CD4-positive, alpha-beta T cell (primary cell): ENCODE measurements around the gene GRIK5. TPM values are rescaled to one million over a fixed set of nuclear protein-coding genes. Genes with fewer than 3 reads are reported as not detected.

ENCODE experiments used
- ATAC-seq: fragments of 200-7000 bp; cut with Tn5 transposase; one replicate; pipeline ENCODE4 v1.10.0; 2022; ENCODE audit warnings: mild to moderate bottlenecking; ENCODE audit not compliant: poor library complexity
- CTCF ChIA-PET: fragments of 350-600 bp; sonication (Branson Sonifier 250); formaldehyde crosslinking; loops from one replicate; lab custom pipeline; 2021; ENCODE audit warnings: antibody characterized with exemption, inconsistent platforms; lab: Charles Lee
- POLR2A ChIA-PET: fragments of 350-600 bp; sonication (Branson Sonifier 250); formaldehyde crosslinking; loops from one replicate; lab custom pipeline; 2021; ENCODE audit warnings: antibody characterized with exemption, inconsistent platforms; lab: Charles Lee
- DNase-seq, 14 experiments: peaks; one replicate each; pipeline ENCODE4 v3.0.0-alpha.2; 2013 to 2020; ENCODE audit warnings: mixed read lengths in 2 of 14
- H3K27ac ChIP-seq, 2 donors: one replicate each; pipeline versions ENCODE4 v1.5.1 to v1.7.0; 2013; ENCODE audit warnings: low read length in 2 of 2, low read depth in 1 of 2, mild to moderate bottlenecking in 1 of 2
- H3K27me3 ChIP-seq, 2 experiments: 1 replicate in 1 of 2; 2 replicates in 1 of 2; pipeline versions ENCODE4 v1.6.1 to v1.7.0; 2013; ENCODE audit warnings: low read length in 2 of 2, control low read depth in 1 of 2, mild to moderate bottlenecking in 1 of 2, moderate library complexity in 1 of 2; ENCODE audit not compliant: insufficient read depth in 2 of 2, control insufficient read depth in 1 of 2
- H3K36me3 ChIP-seq: one replicate; pipeline ENCODE4 v1.6.1; 2013; ENCODE audit warnings: low read length, control low read depth; ENCODE audit not compliant: insufficient read depth
- H3K4me1 ChIP-seq: one replicate; pipeline ENCODE4 v1.6.1; 2013; ENCODE audit warnings: low read length, control low read depth; ENCODE audit not compliant: insufficient read depth
- H3K4me3 ChIP-seq: one replicate; pipeline ENCODE4 v1.5.1; 2013; ENCODE audit warnings: mild to moderate bottlenecking, low read length, moderate library complexity
- H3K9me3 ChIP-seq, 2 experiments: 1 replicate in 1 of 2; 2 replicates in 1 of 2; pipeline versions ENCODE4 v1.6.1 to v1.7.0; 2013; ENCODE audit warnings: low read length in 2 of 2, mild to moderate bottlenecking in 2 of 2, control low read depth in 1 of 2, moderate library complexity in 1 of 2; ENCODE audit not compliant: control insufficient read depth in 1 of 2, insufficient read depth in 1 of 2
- H3K27ac Mint-ChIP-seq: one replicate; pipeline ENCODE4 v1.8.0; 2020; ENCODE audit warnings: mixed read lengths
- H3K27me3 Mint-ChIP-seq: one replicate; pipeline ENCODE4 v1.8.0; 2021; ENCODE audit warnings: mixed read lengths
- H3K36me3 Mint-ChIP-seq: one replicate; pipeline ENCODE4 v1.8.0; 2021; ENCODE audit warnings: low read depth, mixed read lengths
- H3K4me1 Mint-ChIP-seq: one replicate; pipeline ENCODE4 v1.8.0; 2021; ENCODE audit warnings: low read depth, mixed read lengths
- H3K4me3 Mint-ChIP-seq: one replicate; pipeline ENCODE4 v1.8.0; 2020; ENCODE audit warnings: mild to moderate bottlenecking, mixed read lengths
- H3K9me3 Mint-ChIP-seq: one replicate; pipeline ENCODE4 v1.8.0; 2020; ENCODE audit warnings: mixed read lengths
- CTCF ChIP-seq: fragments of 200-600 bp; IDR thresholded peaks from one replicate; pipeline ENCODE4 v1.8.0; 2022; ENCODE audit warnings: antibody characterized with exemption, mild to moderate bottlenecking
- intact Hi-C, 2 experiments: fragments of 100-400 bp; cut with DNase I in 1 of 2; cut with micrococcal nuclease in 1 of 2; formaldehyde crosslinking; loops; one replicate each; pipeline versions ENCODE4 v1.15.1 to v1.9.0; 2023 to 2025; cut with DNase I, micrococcal nuclease
- total RNA-seq, 174 experiments: library from RNA in 2 of 174; stranded (reverse) in 2 of 174; gene quantifications; one replicate each; pipeline ENCODE4 v1.2.3 and lab custom pipeline; 2021 to 2026

The GRIK5 gene
- total RNA-seq, 2 experiments from 2014 or later, result 0.66 to 0.75 TPM

GRCh38 chr19:42065511-42065910 lies 4.5 kb downstream of the GRIK5 start:
- intact Hi-C loops, result no loop called here
- H3K4me1 ChIP-seq, result peaks cover 14% of the 10 kb centered on the region
- no peaks in the 10 kb centered on the region for H3K4me1 Mint-ChIP-seq
- DNase-seq (no peak), ATAC-seq (no peak)
- H3K27me3 ChIP-seq, result peaks cover 23 to 28% of the 10 kb centered on the region in 2 experiments
- H3K27ac ChIP-seq, result no peak overlapping the region
- H3K9me3 Mint-ChIP-seq, result no peaks in the 10 kb centered on the region
- H3K4me3 ChIP-seq, result no peak overlapping the region
- H3K4me3 Mint-ChIP-seq, result no peak overlapping the region
- no peak for TF ChIP-seq CTCF
- ChIA-PET CTCF (interaction anchor here (0.6 kb wide), 1 partner anchor 38 kb away, joined by 4 read pairs; no protein-coding TSS in a partner anchor), POLR2A (no interaction called here)
- H3K27me3 Mint-ChIP-seq, result peaks cover 11% of the 10 kb centered on the region
- no peak overlapping the region for H3K27ac Mint-ChIP-seq
- peaks cover 0 to 6% of the 10 kb centered on the region in 2 experiments for H3K9me3 ChIP-seq
- no peaks in the 10 kb centered on the region for H3K36me3 ChIP-seq
- no peaks in the 10 kb centered on the region for H3K36me3 Mint-ChIP-seq

- Histone ChIP-seq H3K36me3 (no peaks in the 10 kb centered on the region), H3K27me3 (peaks cover 23 to 28% of the 10 kb centered on the region in 2 experiments), H3K4me3 (no peak overlapping the region), H3K4me1 (peaks cover 14% of the 10 kb centered on the region), H3K9me3 (peaks cover 0 to 6% of the 10 kb centered on the region in 2 experiments), H3K27ac (no peak overlapping the region)
- no peak for DNase-seq
- intact Hi-C loops, result no loop called here
- H3K4me3 Mint-ChIP-seq, result no peak overlapping the region
- H3K9me3 Mint-ChIP-seq, result no peaks in the 10 kb centered on the region
- no peaks in the 10 kb centered on the region for H3K4me1 Mint-ChIP-seq
- CTCF ChIA-PET, result interaction anchor here (0.6 kb wide), 1 partner anchor 38 kb away, joined by 4 read pairs; no protein-coding TSS in a partner anchor
- H3K27ac Mint-ChIP-seq, result no peak overlapping the region
- no peaks in the 10 kb centered on the region for H3K36me3 Mint-ChIP-seq
- POLR2A ChIA-PET, result no interaction called here
- no peak for ATAC-seq
- no peak for TF ChIP-seq CTCF
- peaks cover 11% of the 10 kb centered on the region for H3K27me3 Mint-ChIP-seq
These were observed 5.0 kb downstream of the GRIK5 start for GRCh38 chr19:42065051-42065450.

- Histone ChIP-seq H3K27me3 (peaks cover 19 to 23% of the 10 kb centered on the region in 2 experiments), H3K36me3 (no peaks in the 10 kb centered on the region), H3K4me1 (peaks cover 10% of the 10 kb centered on the region), H3K9me3 (peaks cover 0 to 6% of the 10 kb centered on the region in 2 experiments), H3K27ac (no peak overlapping the region), H3K4me3 (no peak overlapping the region)
- no peaks in the 10 kb centered on the region for H3K9me3 Mint-ChIP-seq
- ATAC-seq (no peak), DNase-seq (no peak)
- H3K36me3 Mint-ChIP-seq, result no peaks in the 10 kb centered on the region
- peaks cover 16% of the 10 kb centered on the region for H3K27me3 Mint-ChIP-seq
- H3K4me3 Mint-ChIP-seq, result no peak overlapping the region
- H3K27ac Mint-ChIP-seq, result no peak overlapping the region
- no peaks in the 10 kb centered on the region for H3K4me1 Mint-ChIP-seq
- TF ChIP-seq CTCF, result no peak
- intact Hi-C loops, result no loop called here
- ChIA-PET CTCF (no interaction called here), POLR2A (no interaction called here)
These were observed 5.6 kb downstream of the GRIK5 start for GRCh38 chr19:42064432-42064831.
